ENCODE measurements around the gene MAP1S.

DNA sequence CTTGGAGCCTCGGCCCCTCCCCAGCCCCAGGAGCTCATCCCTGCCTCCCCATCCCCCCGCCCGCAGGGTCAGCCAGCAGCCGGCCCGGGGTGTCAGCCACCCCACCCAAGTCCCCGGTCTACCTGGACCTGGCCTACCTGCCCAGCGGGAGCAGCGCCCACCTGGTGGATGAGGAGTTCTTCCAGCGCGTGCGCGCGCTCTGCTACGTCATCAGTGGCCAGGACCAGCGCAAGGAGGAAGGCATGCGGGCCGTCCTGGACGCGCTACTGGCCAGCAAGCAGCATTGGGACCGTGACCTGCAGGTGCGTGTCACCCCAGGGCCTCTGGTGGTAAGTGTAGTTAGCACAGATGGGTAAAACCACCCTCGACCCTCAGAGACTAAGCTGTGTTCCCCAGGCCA, 13.8 kb downstream of the MAP1S start:
- TF ChIP-seq, protein P1, sequence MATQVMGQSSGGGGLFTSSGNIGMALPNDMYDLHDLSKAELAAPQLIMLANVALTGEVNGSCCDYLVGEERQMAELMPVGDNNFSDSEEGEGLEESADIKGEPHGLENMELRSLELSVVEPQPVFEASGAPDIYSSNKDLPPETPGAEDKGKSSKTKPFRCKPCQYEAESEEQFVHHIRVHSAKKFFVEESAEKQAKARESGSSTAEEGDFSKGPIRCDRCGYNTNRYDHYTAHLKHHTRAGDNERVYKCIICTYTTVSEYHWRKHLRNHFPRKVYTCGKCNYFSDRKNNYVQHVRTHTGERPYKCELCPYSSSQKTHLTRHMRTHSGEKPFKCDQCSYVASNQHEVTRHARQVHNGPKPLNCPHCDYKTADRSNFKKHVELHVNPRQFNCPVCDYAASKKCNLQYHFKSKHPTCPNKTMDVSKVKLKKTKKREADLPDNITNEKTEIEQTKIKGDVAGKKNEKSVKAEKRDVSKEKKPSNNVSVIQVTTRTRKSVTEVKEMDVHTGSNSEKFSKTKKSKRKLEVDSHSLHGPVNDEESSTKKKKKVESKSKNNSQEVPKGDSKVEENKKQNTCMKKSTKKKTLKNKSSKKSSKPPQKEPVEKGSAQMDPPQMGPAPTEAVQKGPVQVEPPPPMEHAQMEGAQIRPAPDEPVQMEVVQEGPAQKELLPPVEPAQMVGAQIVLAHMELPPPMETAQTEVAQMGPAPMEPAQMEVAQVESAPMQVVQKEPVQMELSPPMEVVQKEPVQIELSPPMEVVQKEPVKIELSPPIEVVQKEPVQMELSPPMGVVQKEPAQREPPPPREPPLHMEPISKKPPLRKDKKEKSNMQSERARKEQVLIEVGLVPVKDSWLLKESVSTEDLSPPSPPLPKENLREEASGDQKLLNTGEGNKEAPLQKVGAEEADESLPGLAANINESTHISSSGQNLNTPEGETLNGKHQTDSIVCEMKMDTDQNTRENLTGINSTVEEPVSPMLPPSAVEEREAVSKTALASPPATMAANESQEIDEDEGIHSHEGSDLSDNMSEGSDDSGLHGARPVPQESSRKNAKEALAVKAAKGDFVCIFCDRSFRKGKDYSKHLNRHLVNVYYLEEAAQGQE (IDR thresholded peaks at IDR 0.05; ENCODE audit: borderline replicate concordance), result no peak
- TF ChIP-seq CTCF (IDR thresholded peaks at IDR 0.05; ENCODE audit: poor library complexity, severe bottlenecking) (no peak), SMC3 (conservative IDR thresholded peaks at IDR 0.05; ENCODE audit: poor library complexity) (no peak)
